ENCODE results near the gene NCOA7.

Gene NCOA7

DNA sequence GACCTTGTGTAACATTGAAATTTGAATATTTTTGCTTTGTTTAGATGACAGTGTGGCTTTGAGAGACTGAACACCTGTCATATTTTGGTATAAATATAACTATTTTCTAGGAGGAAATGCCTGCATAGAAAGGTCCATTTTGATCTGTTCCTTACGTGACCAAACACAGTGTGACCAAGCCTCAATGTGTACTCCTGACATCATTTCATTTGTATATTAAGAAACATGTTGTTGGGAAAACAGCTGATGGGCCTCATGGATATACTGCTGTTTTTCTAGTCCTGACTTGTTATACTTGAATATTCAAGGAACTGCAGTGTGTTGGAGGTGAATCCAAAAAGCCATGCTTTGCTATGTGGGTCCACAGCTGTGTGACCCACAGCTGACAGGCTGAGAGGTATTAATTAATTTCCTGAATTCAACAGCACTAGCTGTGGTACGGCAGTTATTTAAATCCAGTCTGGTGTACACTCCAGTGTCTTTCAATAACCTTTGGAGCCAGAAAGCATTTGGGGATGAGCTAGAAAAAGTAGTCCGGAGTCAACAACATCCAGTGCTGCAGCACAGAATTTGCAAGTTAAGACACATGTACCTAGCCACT is 18.9 kb downstream of the NCOA7 start:
- no peak overlapping the region for H3K27ac ChIP-seq
- TF ChIP-seq CTCF (IDR thresholded peaks at IDR 0.05) (no peak), ZFX (IDR thresholded peaks at IDR 0.05; ENCODE audit: borderline replicate concordance) (no peak)

DNA sequence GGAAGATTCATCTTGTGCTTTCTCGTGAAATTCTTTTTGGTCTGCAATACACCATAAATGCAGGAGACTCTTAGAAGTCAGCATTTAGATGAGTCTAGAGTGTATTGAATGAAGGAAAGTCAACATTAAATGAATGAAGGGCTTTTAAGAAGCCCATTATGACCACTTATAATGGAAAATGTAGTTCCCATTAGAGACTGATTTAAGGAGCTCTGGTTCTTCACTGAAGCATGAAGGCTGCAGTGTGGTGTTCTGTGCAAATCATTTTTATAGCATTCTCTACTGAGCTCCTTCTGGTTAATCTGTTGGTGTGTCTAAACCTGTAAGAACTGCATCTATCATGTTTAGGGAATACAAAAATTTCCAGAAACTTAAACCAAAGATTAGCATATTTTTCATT is 19.7 kb downstream of the NCOA7 start:
- no peak overlapping the region for H3K27ac ChIP-seq

GRCh38 chr6:125811259-125811658 is 20.5 kb downstream of the NCOA7 start:
- TF ChIP-seq ZFX (IDR thresholded peaks at IDR 0.05; ENCODE audit: borderline replicate concordance): no peak
- TF ChIP-seq CTCF (IDR thresholded peaks at IDR 0.05): no peak
- no peak overlapping the region for H3K27ac ChIP-seq

More for the DNA sequence above, 19.7 kb downstream of the NCOA7 start:
- TF ChIP-seq CTCF (IDR thresholded peaks at IDR 0.05) (no peak), ZFX (IDR thresholded peaks at IDR 0.05; ENCODE audit: borderline replicate concordance) (no peak)

DNA sequence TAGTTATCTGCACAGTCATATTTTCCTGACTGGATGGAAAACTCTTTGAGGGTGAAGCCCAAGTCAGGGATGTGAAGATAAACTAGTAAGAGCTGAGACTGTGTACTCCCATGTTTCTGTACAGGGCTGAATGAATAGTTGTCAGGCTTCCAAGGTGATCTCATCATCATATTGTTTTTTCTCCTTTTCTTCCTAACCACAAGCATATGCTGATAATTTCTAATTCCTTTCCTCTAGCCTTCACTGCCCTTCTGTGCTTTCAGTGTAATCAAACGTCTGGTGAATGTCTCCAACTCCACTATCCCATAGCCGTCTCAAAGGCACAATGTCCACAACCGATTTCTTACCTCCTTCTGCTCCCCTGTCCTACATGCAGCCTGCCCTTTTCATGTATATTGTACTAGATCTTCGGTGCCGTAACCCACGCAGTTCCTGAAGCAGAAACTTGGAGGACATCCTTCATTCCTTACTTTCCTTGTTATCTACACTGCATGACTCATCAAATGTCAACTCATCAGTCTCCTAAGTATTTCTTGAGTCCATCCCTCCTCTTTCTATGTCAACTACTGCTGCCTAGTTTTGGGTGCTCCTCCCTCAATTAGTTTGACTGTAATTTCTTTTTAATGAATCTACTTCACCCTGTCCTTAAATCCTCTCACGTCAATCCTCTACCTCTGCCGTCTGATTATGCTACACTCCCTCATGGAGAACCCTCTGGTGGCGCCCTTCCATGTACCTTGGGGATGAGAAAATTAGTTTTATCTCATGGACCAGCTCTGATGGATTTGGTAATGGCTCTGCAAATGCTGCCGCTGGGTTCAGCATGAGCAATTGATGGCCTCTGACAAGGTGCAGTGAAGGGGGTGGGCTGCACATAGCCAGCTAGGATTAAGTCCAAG is 21.9 kb downstream of the NCOA7 start:
- no peak overlapping the region for H3K27ac ChIP-seq
- TF ChIP-seq CTCF (IDR thresholded peaks at IDR 0.05) (no peak), ZFX (IDR thresholded peaks at IDR 0.05; ENCODE audit: borderline replicate concordance) (no peak)

DNA sequence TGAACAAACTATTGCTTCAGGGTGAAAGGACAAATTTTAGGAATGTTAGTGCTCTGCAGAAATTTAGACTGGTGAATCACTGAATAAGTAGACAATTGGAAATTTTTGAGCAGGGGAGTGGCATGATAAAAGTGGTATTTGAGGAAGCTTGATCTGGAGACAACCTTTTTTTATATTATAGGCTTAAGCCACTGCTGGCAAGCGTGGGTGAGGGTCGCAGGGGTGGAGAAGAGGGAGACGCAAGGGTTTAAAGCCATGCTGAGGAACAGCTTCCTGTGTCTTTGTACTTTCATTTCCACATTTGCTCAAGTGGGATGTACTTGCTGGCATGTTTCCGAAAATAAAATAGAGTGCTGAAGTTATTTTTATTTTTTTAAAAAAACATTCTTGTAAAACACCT is 23.7 kb downstream of the NCOA7 start:
- TF ChIP-seq CTCF (IDR thresholded peaks at IDR 0.05) (no peak), ZFX (IDR thresholded peaks at IDR 0.05; ENCODE audit: borderline replicate concordance) (no peak)
- H3K27ac ChIP-seq: no peak overlapping the region

GRCh38 chr6:125815080-125815910 is 24.5 kb downstream of the NCOA7 start:
- no peak overlapping the region for H3K27ac ChIP-seq
- TF ChIP-seq CTCF (IDR thresholded peaks at IDR 0.05) (no peak), ZFX (IDR thresholded peaks at IDR 0.05; ENCODE audit: borderline replicate concordance) (no peak)

All from 22Rv1 (cell line).